Panc1 (cell line): ENCODE measurements around the gene DSG3. TPM values are rescaled to one million over a fixed set of nuclear protein-coding genes. Genes with fewer than 3 reads are reported as not detected.

Experiments used
- ATAC-seq: fragments of 200-7000 bp; cut with Tn5 transposase; 2 replicates; pipeline ENCODE4 v1.9.1; 2020; ENCODE audit warnings: mild to moderate bottlenecking, moderate library complexity
- BruUV-seq: library from RNA; stranded (reverse); fragments of 400-500 nt; replicated peaks from 2 replicates; lab custom pipeline; 2021; lab: Mats Ljungman, UMichigan
- CTCF ChIA-PET: fragments of 300-600 bp; sonication (Branson Sonifier 250); formaldehyde crosslinking; loops from one replicate; lab custom pipeline; 2022; ENCODE audit warnings: antibody characterized with exemption; lab: Charles Lee
- POLR2A ChIA-PET: fragments of 300-600 bp; sonication (Branson Sonifier 250); formaldehyde crosslinking; loops from one replicate; lab custom pipeline; 2022; ENCODE audit warnings: antibody characterized with exemption; lab: Charles Lee
- DNase-seq: peaks from one replicate; pipeline ENCODE4 v3.0.0-alpha.2; 2010; ENCODE audit warnings: low read depth, low spot score
- H3K27ac ChIP-seq: 2 replicates; pipeline ENCODE4 v1.5.1; 2011; ENCODE audit warnings: mild to moderate bottlenecking, low read length, inconsistent platforms
- H3K27me3 ChIP-seq: fragments of 200-500 bp; sonication (Bioruptor generic); 2 replicates; pipeline ENCODE4 v1.6.0; 2014; ENCODE audit warnings: low read length, inconsistent platforms; ENCODE audit not compliant: control insufficient read depth, insufficient read depth
- H3K36me3 ChIP-seq: fragments of 200-500 bp; sonication (Bioruptor generic); 2 replicates; pipeline ENCODE4 v1.5.1; 2014; ENCODE audit warnings: inconsistent platforms, mild to moderate bottlenecking, low read length, moderate library complexity; ENCODE audit not compliant: control insufficient read depth, insufficient read depth
- H3K4me1 ChIP-seq: 2 replicates; pipeline ENCODE4 v1.5.1; 2011; ENCODE audit warnings: inconsistent platforms, mild to moderate bottlenecking, low read length, moderate library complexity; ENCODE audit not compliant: control insufficient read depth, insufficient read depth
- H3K4me3 ChIP-seq, 2 experiments: 2 replicates each; pipeline ENCODE4 v1.5.1; 2011 to 2012; ENCODE audit warnings: low read depth in 2 of 2, low read length in 2 of 2, mild to moderate bottlenecking in 2 of 2, inconsistent platforms in 1 of 2, moderate library complexity in 1 of 2
- H3K9me3 ChIP-seq: fragments of 200-500 bp; sonication (Bioruptor generic); 2 replicates; pipeline ENCODE4 v1.5.1; 2014; ENCODE audit warnings: low read depth, mild to moderate bottlenecking, inconsistent platforms, low read length, moderate library complexity; ENCODE audit not compliant: control insufficient read depth, insufficient read depth
- CTCF ChIP-seq: fragments of 450-650 bp; IDR thresholded peaks from 2 replicates; pipeline ENCODE4 v1.5.1; 2017; ENCODE audit warnings: mild to moderate bottlenecking
- POLR2AphosphoS5 ChIP-seq: IDR thresholded peaks from 2 replicates; pipeline ENCODE4 v1.6.1; 2012; ENCODE audit warnings: mild to moderate bottlenecking, low read depth, low read length, moderate library complexity
- REST ChIP-seq, 2 experiments: IDR thresholded peaks; 2 replicates each; pipeline ENCODE4 v1.6.1; 2011 to 2012; ENCODE audit warnings: low read depth in 2 of 2, control low read depth in 1 of 2, low read length in 1 of 2, mild to moderate bottlenecking in 1 of 2, moderate library complexity in 1 of 2; ENCODE audit not compliant: insufficient read depth in 1 of 2
- SIN3A ChIP-seq: IDR thresholded peaks from 2 replicates; pipeline ENCODE4 v1.6.1; 2012; ENCODE audit warnings: low read depth, mild to moderate bottlenecking, low read length, moderate library complexity, borderline replicate concordance; ENCODE audit not compliant: insufficient read depth
- TCF7L2 ChIP-seq: IDR thresholded peaks from 2 replicates; pipeline ENCODE4 v1.6.1; 2011; ENCODE audit warnings: mild to moderate bottlenecking, low read depth, low read length, inconsistent platforms
- in situ Hi-C: cut with HindIII; loops from 2 replicates; pipeline ENCODE4 v1.10.0; 2016; ENCODE audit warnings: low sequenced_read_pairs, low pct_unique_long_range_greater_than_20kb
- intact Hi-C: fragments of 100-400 bp; cut with micrococcal nuclease; formaldehyde crosslinking; loops from one replicate; pipeline ENCODE4 v1.10.0; 2022; ENCODE audit not compliant: unreplicated experiment
- total RNA-seq: library from RNA; stranded (reverse); gene quantifications from one replicate; pipeline ENCODE4 v1.2.1, GENCODE V29; 2021; ENCODE audit not compliant: unreplicated experiment

DSG3 gene
- total RNA-seq, 1 experiment from 2014 or later: 0.03 TPM

GRCh38 chr18:31407649-31408048 lies 39.9 kb upstream of the DSG3 start:
- Histone ChIP-seq H3K27ac (no peak overlapping the region), H3K36me3 (no peaks in the 10 kb centered on the region), H3K27me3 (no peaks in the 10 kb centered on the region), H3K9me3 (no peaks in the 10 kb centered on the region), H3K4me3 (no peak overlapping the region), H3K4me1 (no peaks in the 10 kb centered on the region)
- in situ Hi-C loops: no loop called here
- DNase-seq (no peak), ATAC-seq (no peak)
- no TSS peak for BruUV-seq
- ChIA-PET POLR2A (no interaction called here), CTCF (no interaction called here)
- intact Hi-C loops: no loop called here
- TF ChIP-seq CTCF (no peak), SIN3A (no peak), REST (IDR thresholded peaks at IDR 0.05; ENCODE audit: insufficient read depth in 1 of 2, low read depth in 2 of 2, low read length in 1 of 2) (no peak), TCF7L2 (no peak), POLR2AphosphoS5 (no peak)

GRCh38 chr18:31409276-31409675 lies 38.3 kb upstream of the DSG3 start:
- in situ Hi-C loops: no loop called here
- H3K4me1 ChIP-seq: no peaks in the 10 kb centered on the region
- H3K9me3 ChIP-seq: no peaks in the 10 kb centered on the region
- no peak overlapping the region for H3K27ac ChIP-seq
- ChIA-PET POLR2A (no interaction called here), CTCF (no interaction called here)
- H3K27me3 ChIP-seq: no peaks in the 10 kb centered on the region
- intact Hi-C loops: no loop called here
- no peak for TF ChIP-seq CTCF
- no peak for TF ChIP-seq POLR2AphosphoS5
- no peak for TF ChIP-seq TCF7L2
- TF ChIP-seq REST (IDR thresholded peaks at IDR 0.05; ENCODE audit: insufficient read depth in 1 of 2, low read depth in 2 of 2, low read length in 1 of 2): no peak
- TF ChIP-seq SIN3A: no peak
- no peak for ATAC-seq
- no peak overlapping the region for H3K4me3 ChIP-seq
- BruUV-seq: no TSS peak
- DNase-seq: no peak
- H3K36me3 ChIP-seq: no peaks in the 10 kb centered on the region
